HG02981 (cell line): ENCODE measurements around the gene MAPKBP1.

Experiments
- ATAC-seq: cut with Tn5 transposase; IDR thresholded peaks from one replicate; pipeline ENCODE4 v1.9.1; 2021; ENCODE audit warnings: mild to moderate bottlenecking, moderate library complexity; ENCODE audit not compliant: unreplicated experiment

The MAPKBP1 gene

DNA sequence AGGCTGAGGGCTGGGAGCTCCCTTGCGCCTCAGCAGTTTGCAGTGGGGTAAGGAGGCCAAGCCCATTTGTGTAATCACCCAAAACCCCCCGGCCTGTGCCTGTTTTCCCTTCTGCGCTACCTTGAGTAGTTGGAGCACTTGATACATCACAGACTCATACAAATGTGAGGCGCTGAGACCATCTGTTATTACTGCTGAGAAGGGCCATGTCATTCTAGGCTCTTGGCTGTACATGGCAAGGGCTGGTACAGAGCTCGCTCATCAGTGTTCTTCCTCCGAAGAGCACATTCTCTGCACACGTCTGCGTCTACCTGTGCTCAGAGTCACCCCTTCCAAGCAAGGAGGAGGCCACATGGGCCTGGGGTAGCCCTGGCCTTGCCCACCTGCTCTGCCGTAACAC is 73.7 kb downstream of the MAPKBP1 start:
- no peak for ATAC-seq

DNA sequence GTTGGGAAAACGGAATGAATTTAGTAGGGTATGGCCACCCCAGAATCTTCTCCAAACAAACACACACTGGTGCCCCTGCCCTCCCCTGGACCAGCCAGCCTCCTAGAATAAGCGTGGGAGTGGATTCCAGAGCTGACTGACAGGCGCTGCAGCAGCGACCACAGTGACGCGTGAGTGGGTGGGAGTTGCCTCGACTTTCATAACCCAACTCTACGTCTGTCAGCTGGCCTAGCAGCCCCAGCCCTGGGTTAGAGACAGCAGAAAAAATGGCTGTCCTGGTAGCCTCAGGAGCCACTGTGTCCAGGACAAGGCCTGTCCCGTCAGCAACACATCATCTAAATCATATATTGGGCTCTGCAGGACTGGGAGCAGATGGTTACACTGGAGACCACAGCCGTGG is 74.3 kb downstream of the MAPKBP1 start:
- ATAC-seq, result no peak

DNA sequence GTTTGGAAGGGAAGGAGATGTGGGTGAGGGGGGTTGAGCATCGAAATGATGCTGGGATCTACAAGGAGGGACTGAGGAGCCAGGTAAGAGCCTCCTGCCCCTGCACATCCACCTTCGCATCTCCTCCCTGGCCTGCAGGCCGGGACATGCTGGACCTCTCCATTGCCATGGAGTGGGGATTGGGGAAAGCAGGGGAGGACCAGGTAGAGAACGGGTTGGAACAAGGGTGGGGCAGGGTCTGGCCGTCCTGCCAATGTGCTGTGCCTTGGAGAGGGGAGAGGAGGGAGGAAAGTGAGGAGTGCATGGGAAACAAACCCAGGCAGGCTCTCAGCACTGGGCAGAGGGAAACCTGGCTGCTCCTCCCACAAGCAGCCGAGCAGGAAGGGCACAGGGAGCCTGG is 74.9 kb downstream of the MAPKBP1 start:
- no peak for ATAC-seq

DNA sequence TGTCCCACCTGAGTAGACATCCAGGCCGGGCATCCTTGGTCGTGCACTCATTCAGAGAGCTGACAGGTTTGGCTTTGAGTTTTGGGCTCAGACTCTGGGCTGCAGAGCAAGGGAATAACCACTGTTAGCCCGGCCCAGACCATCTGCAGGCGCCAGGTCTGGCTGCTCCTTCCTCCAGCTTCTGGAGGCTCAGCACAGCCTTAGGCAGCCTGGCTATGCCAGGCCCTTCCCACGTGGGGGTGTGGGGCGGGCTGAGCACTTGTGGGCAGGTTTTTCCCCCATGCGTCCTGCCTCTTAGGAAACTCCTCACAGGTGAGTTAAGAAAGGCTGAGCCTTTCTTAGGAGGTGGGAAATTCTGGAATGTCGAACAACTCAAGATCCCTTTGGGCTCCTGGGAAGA is 75.6 kb downstream of the MAPKBP1 start:
- ATAC-seq, result no peak

DNA sequence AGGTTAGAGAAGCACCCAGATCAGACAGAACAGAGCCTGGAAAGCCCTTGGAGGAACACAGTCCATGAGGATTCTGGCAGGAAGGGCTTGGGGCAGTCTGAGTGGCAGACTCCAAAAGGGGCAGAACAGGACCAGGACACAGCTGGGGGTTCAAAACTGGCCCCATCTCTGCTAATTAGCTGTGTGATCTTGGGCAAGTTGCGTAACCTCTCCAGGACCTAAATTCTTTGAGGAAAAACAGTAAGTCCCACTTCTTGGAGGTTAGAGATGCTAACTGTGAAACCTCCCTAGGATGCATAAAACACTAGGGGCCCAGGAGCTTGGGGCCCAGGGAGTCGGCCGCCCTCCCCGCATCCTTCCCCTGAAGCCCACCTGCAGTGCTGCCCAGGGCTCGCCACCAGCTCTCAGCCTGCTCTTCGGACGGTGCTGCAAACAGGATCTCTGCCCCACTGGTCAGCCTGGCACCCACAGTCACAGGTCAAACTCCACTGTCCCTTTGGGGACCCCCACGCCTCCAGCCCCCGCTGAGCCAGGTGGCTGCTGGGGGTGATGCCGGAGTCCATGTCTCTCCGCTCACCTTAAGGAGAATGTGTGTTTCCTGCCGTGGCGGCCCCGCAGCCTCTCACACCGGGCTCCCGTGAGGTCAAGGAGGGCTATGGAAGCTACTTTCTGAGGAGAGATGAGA is 76.3 kb downstream of the MAPKBP1 start:
- ATAC-seq, result no peak

DNA sequence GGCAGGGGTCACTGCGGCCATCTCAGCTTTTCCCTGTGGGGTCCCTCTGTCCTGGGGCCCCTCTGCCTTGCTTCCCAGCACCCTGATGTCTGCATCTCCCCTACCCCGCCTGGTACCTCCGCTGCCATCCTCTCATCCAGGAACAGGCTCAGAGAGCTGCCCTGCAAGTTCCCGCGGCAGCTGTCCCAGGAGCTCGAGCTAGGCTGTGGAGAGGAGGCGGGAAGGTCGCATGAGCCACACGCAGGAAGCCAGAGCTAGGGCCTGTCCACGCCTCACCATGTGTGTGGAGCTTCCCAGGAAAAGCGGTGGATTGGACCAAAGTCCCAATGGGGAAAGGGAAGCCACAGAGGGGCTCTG is 76.9 kb downstream of the MAPKBP1 start:
- ATAC-seq, result no peak

DNA sequence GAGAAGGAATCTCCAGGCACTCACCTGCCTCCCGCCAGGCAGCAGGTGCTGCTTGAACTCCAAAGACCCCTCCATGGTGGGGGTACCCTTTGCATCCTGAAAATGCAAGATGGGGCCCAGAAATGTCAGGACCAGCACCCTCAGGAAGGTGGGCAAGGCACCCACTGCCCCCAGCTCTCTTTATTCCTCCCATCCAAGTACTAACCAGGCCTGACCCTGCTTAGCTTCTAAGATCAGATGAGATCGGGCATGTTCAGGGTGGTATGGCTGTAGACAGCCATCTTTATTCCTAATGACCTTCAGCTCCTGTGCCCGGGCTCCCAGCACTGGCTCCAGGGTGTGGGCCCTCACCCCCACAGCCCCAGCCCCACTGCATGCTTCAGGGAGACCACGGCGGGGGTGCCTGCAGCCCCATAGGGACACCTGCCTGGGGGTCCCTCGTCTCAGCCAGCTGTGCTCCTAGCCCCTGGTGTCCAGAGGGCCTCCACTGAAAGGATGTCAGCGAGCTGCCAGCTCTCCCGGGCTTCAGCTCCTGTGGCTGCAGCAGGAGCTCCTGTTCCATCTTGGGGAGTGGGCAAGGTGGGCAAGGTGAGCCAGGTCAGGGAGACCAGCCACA is 77.6 kb downstream of the MAPKBP1 start:
- no peak for ATAC-seq

DNA sequence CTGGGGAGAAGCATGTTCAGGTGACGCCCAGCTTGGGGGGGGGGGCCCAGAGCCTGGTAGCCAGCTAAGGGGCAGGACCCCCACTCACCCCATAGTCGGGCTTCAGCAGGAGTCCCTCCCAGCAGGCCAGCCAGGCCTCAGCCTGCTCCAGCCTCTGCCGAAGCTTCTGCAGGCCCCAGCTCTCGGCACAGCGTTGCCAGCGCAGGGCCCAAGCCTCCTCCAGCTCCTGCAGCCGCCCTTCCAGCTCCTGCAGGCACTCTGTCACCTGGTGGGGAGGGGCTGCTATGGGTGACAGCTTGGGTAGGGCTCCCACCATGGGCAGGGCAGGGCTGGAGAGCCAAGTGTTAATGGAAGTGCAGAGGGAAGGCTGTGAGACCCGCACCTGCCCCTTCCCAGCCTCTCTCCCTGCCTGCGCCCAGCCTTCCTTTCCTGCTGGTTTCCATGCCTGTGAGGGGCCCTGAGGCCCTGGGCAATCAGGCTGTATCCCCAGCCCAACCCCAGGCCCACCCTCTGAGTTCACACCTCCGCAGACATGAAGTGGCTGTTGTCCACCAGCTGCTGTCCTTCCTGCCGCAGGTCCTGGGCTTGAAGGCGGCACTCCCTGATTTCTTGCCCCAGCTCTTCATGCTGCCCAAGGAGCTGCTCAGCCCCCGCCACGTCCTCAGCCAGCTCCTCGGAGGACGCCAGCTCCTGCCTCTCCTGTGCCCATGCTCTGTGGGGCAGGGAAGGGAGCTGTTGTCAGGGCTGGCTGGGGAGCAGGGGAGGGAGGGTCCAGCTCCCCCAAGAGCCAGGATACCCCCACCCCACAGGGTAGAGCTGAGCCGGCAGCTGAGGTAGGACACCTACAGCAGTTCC is 78.7 kb downstream of the MAPKBP1 start:
- no peak for ATAC-seq

DNA sequence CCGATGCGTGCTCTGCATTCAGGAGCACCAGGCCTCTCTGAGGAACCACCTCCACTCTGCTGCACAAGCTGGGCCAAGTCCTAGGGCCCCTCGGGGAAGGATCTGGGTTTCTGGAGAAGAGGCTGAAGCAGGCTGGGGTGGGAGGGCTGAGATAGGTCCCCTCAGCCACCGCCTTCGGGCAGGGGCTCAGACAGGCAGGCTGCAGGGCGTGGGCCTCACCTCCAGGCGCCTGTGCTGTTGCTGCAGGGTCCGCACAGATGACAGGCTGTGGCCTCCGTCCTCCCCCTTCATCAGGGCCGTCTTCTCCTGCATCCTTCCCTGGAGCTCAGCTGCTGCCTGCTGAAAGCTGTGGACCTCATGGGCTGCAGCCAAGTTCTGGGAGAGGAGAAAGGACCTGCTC is 79.5 kb downstream of the MAPKBP1 start:
- ATAC-seq, result no peak

DNA sequence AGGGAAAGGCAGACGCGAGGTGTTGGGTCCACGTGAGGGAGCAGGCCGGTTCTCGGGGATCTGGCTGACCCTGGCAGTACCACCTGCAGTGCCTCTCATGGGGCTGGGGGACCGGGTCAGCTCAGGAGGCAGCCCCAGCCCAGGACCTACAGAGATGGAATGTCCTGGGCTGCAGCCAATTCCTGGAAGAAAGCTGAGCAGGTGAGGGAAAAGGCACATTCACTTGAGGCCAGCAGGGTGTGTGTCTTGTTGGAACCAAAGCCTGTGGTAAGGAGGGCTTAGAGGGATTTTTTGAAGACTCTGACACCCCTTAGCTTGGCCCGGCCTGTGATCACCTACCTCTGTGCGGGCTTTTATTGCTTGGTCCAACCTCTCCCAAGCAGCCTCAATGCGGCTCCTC is 80.2 kb downstream of the MAPKBP1 start:
- no peak for ATAC-seq

DNA sequence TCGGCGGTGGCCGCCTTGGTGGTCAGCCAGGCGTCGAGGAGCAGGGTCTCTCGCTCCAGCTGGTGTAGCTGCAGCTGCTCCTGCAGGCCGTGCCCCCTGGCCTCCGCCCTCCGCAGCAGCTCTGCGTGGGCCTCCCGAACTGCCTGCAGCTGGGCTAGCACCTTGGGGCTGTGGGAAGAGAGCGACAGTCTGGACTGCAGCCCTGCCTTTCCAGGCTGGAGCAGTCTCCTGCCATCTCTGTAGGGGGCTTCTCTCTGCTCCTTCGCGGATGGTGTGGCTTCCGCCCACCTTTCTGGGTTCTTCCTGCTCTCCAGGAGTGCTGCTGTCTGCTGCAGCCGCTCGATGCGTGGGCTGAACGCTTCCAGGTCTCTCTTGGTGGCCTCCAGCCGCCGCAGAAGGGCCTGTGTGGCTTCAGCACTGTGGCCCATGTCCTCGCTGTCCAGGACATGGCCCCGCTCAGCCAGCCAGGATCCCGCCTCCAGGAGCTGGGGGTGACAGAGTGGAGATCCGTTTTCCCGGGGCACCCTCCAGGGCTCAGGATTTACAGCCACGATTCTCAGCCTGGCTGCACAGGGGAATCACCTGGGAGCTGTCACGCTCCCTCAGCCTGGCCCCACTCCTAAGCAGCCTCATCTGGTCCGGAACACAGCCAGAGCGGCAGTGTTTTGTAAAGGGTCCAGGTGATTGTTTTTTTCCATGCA is 81.1 kb downstream of the MAPKBP1 start:
- ATAC-seq, result no peak

DNA sequence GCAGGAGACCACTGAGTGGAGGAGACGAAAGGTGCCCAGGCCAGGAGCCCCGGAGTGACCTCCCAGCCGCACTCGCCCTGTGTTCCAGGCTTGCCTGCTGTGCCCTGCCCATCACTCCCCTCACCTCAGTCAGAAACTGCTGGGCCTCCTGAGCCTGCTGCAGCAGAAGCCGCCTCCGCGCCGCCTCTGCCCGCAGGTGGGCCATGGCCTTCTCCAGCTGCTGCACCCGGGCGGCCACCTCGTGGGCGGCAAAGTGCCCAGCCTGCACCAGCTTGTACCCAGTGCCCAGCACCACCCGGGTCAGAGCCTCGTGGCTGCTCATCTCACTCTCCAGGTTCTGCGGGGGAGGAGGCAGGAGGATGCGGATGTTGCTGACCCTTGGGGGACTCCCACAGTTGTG is 82.0 kb downstream of the MAPKBP1 start:
- ATAC-seq, result no peak

DNA sequence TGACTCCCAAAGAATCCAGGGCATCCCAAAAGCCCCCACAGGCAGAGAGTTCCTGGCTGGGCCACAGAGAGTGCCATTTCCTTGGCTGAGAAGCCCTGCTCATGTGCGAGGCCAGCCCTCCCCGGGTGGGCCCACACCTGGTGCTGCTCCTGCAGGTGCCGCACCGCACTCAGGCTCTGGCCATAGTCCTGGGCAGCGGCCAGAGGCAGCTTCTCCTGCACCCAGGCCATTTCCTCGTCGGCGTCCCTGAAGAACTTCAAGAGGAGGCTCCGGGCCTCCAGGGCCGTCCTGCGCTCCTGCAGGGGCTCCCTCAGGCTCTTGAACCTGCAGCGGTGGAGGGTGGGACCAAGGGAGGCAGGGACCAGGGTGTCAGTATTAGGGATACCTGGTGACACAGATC is 82.4 kb downstream of the MAPKBP1 start:
- ATAC-seq, result no peak

DNA sequence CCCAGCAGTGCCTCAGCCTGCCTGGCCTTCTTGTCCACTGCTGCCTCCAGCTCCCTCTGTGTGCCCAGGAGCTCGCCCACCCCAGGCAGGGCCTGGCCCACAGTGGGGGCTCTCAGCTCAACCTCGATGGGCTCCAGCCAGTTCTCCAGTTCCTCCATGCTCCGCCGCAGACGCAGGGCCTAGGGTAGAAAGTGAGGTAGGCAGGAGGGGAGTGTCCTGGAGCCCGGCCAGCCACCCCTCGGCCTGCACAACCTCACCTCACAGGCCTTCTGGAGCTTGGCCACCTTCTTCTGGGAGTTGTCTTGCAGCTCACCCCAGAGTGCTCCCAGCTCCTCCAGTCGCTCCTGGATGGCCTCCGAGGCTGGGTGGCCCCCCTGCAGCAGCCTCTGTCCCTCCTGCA is 83.0 kb downstream of the MAPKBP1 start:
- ATAC-seq, result no peak

DNA sequence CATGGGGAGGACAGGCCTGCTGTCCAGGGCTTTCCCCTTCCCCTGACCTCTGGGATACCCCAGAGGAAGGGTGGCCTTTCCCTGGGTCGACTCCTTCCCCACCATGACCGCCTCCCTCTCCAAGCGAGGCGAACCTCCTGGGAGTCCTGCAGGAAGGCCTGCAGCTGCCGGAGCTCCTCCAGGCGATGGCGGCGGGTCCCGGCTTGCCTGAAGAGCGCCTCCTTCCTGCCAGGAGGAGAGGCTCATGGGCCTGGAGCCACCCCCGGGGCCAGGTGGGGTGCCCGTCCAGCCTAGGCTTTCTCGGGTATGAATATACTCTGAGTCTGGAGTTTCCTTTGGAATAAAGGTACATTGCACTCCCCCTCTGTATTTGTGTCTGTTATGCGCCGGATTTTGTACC is 84.5 kb downstream of the MAPKBP1 start:
- ATAC-seq, result no peak

DNA sequence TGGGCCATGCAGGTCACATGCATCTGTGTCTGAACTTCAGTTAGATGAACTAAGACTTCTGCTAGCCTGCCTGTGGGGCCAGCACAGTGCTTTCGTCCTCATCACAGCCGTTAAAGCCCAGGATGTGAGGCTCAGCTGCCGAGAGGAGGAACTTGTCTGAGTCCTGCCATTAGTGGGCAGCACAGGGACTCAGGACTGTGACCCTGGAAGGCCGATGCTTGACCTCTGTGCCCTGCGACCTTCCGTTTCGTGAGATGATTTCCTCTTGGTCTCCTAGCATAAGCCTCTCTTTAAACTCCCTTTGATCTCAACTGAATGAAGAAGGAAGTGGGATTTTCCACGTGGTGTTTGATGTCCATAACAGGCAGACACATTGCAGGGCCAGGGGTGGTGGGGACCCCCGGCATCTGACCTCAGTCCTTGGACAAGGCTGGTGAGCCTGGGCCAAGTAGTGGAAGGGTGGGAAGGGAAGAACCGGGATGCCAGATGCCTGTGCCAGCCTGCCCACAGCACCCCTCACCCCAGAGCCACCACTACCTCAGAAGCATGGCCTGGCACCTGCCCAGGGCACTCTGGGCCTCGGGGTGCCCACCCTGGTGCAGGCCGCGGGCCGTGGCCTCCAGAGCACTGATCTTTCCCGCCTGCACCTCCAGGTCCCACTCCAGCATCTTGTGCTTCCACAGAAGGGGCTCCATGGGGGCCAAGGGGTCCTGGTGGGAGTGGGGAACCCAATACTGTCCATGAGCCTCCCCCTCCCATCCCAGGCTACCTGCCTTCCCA is 86.0 kb downstream of the MAPKBP1 start:
- no peak for ATAC-seq

DNA sequence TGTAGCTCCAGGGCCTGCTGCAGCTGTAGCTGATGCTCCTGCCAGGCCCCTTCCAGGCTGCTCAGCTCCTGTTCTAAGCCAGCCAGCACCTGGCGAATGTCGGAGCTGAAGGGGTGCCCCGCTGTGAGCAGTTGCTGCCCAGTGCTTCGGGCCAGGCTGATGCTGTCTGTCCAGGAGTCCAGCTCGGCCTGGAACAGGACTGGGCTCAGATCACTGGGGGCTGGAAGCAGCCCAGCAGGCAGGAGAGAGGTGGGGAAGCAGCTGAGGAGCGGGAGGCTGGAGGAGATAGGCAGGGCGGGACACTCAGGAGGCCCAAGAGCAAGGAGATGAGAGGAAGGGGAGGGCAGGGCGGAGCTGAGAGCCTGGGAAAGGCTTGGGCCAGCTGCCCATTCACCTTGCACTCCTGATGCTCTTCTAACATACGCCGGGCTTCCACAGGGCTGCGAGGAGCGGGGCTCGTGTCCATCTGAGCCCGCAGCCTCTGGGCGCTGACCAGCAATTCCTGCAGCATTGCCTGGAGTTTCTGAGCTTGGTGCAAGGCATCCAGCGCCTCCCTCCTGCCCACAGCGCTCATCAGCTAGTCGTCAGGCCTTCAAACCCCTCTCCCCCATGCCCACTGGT is 87.6 kb downstream of the MAPKBP1 start:
- ATAC-seq, result no peak

DNA sequence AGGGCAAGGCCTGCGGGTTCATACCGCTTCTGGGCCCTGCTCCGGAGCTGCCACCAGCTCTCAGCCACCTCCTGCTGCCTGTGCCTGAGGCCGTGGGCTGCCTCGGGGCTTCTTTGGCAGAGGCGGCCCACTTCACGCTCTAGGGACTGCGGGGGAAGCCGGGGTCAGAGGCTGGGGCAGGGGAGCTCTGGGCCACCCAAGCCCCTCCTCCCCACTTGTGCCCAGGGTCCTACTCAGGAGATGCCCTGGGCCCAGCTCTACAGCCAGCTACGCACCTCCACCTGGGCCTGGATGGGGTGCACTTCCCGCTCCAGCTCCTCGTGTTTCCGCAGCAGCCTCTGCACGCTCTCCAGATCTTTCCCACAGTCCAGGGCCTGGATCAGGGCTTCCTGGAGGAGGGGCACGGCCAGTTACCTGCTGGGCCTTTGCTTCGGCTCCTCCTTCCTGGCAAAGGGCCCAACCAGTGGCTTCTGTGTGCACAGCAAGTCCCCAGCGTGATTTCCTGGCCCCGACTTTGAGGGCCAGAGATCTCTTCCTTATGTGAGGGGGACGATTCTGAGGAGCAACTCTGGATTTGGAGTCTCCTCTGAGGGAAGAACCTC is 88.3 kb downstream of the MAPKBP1 start:
- ATAC-seq, result no peak

DNA sequence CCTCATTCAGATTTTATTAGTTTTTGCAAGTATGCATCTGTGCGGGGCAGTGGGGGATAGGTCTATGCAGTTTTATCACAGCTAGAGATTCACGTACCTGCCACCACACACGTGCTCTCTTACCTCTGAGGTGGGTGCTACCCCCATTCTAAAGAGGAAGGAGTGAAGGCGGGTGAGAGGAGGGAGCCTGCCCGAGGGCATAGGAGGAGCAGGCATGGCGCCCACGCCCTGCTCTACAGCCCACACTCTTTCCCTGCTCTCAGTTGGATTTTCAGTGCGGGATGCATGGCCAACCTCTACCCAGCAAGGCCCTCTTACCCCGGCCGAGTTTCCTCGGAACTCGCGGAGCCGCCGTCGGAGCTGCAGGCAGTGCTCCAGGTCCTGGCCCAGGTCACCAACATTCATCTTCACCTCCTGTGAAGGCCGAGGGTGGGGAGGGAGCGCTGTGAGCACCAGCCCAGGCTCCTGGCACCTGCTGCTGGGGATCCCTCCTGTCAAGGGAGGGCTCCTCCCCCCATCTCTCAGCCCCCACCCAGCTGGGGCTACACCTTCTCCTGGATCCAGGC is 91.3 kb downstream of the MAPKBP1 start:
- ATAC-seq, result no peak

DNA sequence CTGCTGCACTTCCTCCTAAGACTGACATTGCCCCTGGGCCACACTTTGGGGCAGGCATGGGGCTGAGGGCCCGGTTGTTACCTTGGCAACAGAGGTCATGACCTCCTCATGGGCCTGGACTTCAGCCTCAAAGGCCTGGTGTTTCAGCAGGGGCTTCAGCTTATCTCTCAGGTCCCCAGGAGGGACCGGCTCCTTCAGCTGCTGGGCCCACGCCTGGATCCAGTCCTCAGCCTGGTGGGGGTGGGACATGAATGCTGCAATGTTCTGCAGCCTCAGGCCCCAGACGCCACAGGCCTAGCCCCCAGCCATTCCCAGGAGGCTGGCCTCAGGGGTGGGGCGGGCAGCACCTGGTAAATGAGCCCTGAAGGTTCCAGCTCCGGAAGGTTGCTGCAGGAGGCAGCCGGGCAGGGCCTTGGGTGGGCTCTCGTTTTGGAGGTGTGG is 92.0 kb downstream of the MAPKBP1 start:
- no peak for ATAC-seq
